Peyer's patch (tissue), 4 donors: Measurements from ENCODE around the gene RASA3.

ENCODE experiments used
- POLR2A ChIP-seq, 2 donors: fragments of 450-650 bp; IDR thresholded peaks; one replicate each; pipeline ENCODE4 v1.5.1; 2017; ENCODE audit warnings: antibody characterized with exemption in 2 of 2, mild to moderate bottlenecking in 2 of 2, moderate library complexity in 2 of 2
- TF ChIP-seq, protein P1 (sequence below), 6 experiments: fragments of 450-650 bp in 4 of 6; fragments of 200-600 bp in 2 of 6; sonication (generic) in 1 of 6; IDR thresholded peaks; one replicate each; pipeline ENCODE4 v1.5.1; 2017 to 2019; ENCODE audit warnings: antibody characterized with exemption in 6 of 6, mild to moderate bottlenecking in 3 of 6, moderate library complexity in 1 of 6

DNA sequence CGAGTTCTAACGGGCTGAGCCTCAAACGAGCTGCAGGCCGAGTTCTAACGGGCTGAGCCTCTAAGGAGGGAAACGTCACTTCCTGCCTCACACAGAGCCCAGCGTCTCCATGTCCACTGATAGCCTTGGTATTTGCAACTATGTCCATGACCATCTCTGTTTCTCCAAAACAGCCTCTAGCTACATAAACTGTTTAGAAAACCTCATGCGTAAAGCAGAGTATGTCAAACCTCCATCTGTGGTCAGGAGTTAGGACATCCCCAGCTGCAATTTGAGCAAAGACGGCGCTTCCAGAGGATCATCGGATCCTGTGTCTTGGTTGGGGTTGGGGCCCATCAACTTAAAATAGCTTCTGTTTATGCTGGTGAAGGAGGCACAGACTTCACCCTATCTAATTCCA, 20.8 kb downstream of the RASA3 start:
- TF ChIP-seq, protein P1, sequence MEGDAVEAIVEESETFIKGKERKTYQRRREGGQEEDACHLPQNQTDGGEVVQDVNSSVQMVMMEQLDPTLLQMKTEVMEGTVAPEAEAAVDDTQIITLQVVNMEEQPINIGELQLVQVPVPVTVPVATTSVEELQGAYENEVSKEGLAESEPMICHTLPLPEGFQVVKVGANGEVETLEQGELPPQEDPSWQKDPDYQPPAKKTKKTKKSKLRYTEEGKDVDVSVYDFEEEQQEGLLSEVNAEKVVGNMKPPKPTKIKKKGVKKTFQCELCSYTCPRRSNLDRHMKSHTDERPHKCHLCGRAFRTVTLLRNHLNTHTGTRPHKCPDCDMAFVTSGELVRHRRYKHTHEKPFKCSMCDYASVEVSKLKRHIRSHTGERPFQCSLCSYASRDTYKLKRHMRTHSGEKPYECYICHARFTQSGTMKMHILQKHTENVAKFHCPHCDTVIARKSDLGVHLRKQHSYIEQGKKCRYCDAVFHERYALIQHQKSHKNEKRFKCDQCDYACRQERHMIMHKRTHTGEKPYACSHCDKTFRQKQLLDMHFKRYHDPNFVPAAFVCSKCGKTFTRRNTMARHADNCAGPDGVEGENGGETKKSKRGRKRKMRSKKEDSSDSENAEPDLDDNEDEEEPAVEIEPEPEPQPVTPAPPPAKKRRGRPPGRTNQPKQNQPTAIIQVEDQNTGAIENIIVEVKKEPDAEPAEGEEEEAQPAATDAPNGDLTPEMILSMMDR (IDR thresholded peaks at IDR 0.05) = no peak
- TF ChIP-seq POLR2A (IDR thresholded peaks at IDR 0.05) = no peak
